HG03135 (cell line): ENCODE results near the gene GRK1.
"Not testable (repeated sequence)": the region's sequence is repeated elsewhere in the genome, so short reads cannot be mapped to it uniquely, and the experiment has no call there.

ENCODE experiments used
- ATAC-seq: cut with Tn5 transposase; IDR thresholded peaks from one replicate; pipeline ENCODE4 v1.9.1; 2021; ENCODE audit warnings: mild to moderate bottlenecking, moderate library complexity; ENCODE audit not compliant: unreplicated experiment

Gene GRK1

GRCh38 chr13:113742000-113742441, 75.0 kb downstream of the GRK1 start:
- no peak for ATAC-seq

GRCh38 chr13:113742445-113743120, 75.6 kb downstream of the GRK1 start:
- no peak for ATAC-seq

GRCh38 chr13:113743366-113744195, 76.6 kb downstream of the GRK1 start:
- no peak for ATAC-seq

GRCh38 chr13:113744197-113745000, 77.4 kb downstream of the GRK1 start:
- ATAC-seq, result no peak

DNA sequence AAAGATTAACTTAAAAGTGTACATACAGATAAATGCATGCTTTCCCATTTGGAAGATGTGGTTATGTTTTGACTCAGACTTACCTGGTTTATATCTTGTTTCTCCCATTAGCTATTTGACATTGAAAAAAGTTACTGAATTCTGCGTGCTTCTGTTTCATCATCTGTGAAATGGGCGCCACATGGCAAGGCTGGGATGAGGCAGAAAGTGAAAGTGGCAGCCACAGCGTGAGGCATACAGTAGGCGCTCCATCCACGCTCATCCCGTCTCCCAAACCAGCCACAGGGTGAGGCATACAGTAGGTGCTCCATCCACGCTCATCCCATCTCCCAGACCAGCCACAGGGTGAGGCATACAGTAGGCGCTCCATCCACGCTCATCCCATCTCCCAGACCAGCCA, 78.0 kb downstream of the GRK1 start:
- no peak for ATAC-seq

GRCh38 chr13:113745500-113746142, 78.6 kb downstream of the GRK1 start:
- not testable (repeated sequence) for ATAC-seq

DNA sequence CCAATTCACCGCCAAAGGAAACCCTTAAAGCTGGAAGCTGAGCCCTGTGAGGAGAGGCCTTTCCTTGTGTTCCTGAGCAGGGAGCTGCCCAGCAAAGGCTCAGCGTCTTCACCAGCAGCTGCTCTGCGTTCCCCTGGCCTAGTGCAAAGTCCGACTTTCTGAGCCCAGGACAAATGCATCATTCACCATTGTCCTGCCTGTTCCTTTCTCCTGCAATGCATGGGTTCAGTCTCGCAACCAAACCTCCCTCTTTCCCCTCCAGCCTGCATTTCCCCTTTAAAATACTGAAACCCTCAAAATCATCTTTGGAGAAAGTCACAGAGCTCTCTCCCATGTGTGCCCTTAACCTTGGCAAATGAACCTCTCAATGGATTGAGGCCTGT, 79.1 kb downstream of the GRK1 start:
- no peak for ATAC-seq

GRCh38 chr13:113746671-113747070, 79.7 kb downstream of the GRK1 start:
- ATAC-seq, result no peak

- no peak for ATAC-seq
These were observed 80.3 kb downstream of the GRK1 start for GRCh38 chr13:113747291-113747833.

GRCh38 chr13:113748101-113748861, 81.3 kb downstream of the GRK1 start:
- no peak for ATAC-seq

DNA sequence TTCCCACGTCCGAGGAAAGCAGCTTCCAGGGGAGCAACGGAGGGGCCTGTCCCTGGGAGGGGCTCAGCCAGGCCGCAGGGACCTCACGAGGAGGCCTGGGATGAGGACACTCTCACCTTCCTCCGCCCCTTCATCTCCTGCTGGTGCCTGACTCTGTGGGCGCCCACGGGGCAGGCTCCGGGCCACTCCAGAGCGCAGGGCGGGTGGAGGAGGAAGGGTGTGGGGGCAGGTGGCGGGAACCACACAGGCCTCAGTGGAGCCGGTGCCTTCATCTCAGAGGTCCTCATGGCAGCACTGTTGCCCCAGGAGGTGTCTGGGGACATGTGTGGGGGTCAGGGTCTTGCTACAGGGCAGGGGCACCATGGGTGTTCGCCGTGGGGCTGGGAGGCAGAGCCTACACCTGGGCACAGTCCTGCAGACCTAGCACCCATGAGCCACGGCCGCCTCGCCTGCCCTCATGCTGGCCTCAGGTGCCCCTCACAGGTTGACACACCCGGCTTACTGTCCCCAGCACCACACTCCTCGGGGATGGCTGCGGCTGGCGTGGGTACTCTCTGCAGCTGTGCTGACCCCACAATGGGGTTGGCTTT, 81.9 kb downstream of the GRK1 start:
- no peak for ATAC-seq

- ATAC-seq, result no peak
These were observed 82.5 kb downstream of the GRK1 start for GRCh38 chr13:113749507-113749906.

GRCh38 chr13:113749967-113750366, 82.9 kb downstream of the GRK1 start:
- ATAC-seq, result no peak

GRCh38 chr13:113750554-113751399, 83.8 kb downstream of the GRK1 start:
- ATAC-seq, result no peak

GRCh38 chr13:113751491-113751890, 84.5 kb downstream of the GRK1 start:
- no peak for ATAC-seq

DNA sequence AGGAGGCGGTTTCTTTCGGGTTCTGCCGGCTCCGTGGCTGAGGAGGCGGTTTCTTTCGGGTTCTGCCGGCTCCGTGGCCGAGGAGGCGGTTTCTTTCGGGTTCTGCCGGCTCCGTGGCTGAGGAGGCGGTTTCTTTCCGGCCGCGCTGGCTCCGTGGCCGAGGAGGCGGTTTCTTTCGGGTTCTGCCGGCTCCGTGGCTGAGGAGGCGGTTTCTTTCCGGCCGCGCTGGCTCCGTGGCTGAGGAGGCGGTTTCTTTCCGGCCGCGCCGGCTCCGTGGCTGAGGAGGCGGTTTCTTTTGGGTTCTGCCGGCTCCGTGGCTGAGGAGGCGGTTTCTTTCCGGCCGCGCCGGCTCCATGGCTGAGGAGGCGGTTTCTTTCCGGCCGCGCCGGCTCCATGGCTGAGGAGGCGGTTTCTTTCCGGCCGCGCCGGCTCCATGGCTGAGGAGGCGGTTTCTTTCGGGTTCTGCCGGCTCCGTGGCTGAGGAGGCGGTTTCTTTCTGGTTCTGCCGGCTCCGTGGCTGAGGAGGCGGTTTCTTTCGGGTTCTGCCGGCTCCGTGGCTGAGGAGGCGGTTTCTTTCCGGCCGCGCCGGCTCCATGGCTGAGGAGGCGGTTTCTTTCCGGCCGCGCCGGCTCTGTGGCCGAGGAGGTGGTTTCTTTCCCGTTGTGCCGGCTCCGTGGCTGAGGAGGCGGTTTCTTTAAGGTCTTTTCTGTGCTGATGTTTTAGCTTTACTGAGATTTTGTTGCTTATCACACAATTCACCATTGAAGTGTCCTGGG, 85.4 kb downstream of the GRK1 start:
- not testable (repeated sequence) for ATAC-seq

DNA sequence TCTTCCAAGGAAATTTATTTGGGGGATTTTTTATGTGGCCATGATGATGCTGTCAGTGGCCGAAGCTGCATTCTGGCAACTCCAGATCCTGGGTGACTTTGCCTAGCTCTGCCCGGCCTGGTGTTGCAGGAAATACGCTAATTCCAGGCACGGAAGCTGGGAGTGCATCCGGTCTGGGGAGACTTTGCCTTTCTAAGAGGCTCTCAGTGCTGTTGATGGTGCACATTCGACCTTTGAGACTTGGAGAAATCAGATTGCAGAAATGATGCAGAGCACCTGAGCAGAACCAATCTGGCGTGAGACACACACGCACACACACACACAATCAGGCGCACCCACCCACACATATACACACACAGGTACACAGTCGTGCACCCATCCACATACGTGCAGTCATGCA, 86.2 kb downstream of the GRK1 start:
- ATAC-seq, result no peak

DNA sequence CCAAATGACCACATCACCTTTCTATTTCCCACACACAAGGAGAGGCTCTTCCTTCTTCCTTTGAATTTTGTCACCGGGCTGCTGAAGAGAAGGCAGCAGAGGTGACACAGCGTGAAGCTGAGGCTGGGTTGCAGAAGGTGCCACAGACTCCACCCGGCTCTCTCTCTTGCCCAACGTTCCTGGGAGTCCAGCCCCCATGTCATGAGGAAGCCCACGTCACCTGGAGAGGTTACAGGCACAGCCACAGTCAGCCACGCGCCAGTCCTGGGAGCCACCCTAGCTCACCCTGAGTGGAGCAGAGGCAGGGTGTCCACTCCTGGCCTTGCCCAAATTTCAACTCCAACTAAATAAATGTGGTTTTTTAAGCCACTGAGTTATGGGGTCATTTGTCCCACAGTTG, 87.2 kb downstream of the GRK1 start:
- ATAC-seq, result no peak
